Vagina (tissue), 2 donors: Measurements from ENCODE around the gene PBX2. TPM values are rescaled to one million over a fixed set of nuclear protein-coding genes. Genes with fewer than 3 reads are reported as not detected.
"Not testable (repeated sequence)": the region's sequence is repeated elsewhere in the genome, so short reads cannot be mapped to it uniquely, and the experiment has no call there.

ENCODE experiments used
- DNase-seq, 2 donors: peaks; one replicate each; pipeline ENCODE4 v3.0.0-alpha.2; 2017; ENCODE audit errors: extremely low spot score in 2 of 2
- H3K27ac ChIP-seq: fragments of 200-600 bp; sonication (generic); one replicate; pipeline ENCODE4 v1.5.1; 2019
- H3K27me3 ChIP-seq: fragments of 200-600 bp; sonication (generic); one replicate; pipeline ENCODE4 v1.5.1; 2019
- H3K36me3 ChIP-seq, 2 donors: fragments of 200-600 bp; sonication (generic); one replicate each; pipeline ENCODE4 v1.5.1; 2017 to 2019
- H3K4me1 ChIP-seq: fragments of 200-600 bp; sonication (generic); one replicate; pipeline ENCODE4 v1.5.1; 2019
- H3K4me3 ChIP-seq, 2 donors: fragments of 200-600 bp; sonication (generic); 1 replicate in 1 of 2; 2 replicates in 1 of 2; pipeline ENCODE4 v1.5.1; 2016 to 2019
- H3K9me3 ChIP-seq: fragments of 200-600 bp; sonication (generic); one replicate; pipeline ENCODE4 v1.5.1; 2019
- CTCF ChIP-seq, 3 experiments: fragments of 450-650 bp in 2 of 3; fragments of 200-600 bp in 1 of 3; sonication (generic) in 1 of 3; IDR thresholded peaks; one replicate each; pipeline ENCODE4 v1.5.1; 2017 to 2019; ENCODE audit warnings: antibody characterized with exemption in 3 of 3, mild to moderate bottlenecking in 2 of 3, moderate library complexity in 2 of 3
- POLR2A ChIP-seq, 2 donors: fragments of 450-650 bp; IDR thresholded peaks; one replicate each; pipeline ENCODE4 v1.6.1; 2017; ENCODE audit warnings: antibody characterized with exemption in 2 of 2, mild to moderate bottlenecking in 2 of 2, moderate library complexity in 2 of 2
- POLR2AphosphoS5 ChIP-seq, 2 donors: sonication (generic); formaldehyde crosslinking; IDR thresholded peaks; one replicate each; pipeline ENCODE4 v1.9.0; 2017; ENCODE audit warnings: antibody characterized with exemption in 2 of 2, mild to moderate bottlenecking in 2 of 2, low read depth in 1 of 2; ENCODE audit not compliant: insufficient read depth in 1 of 2
- intact Hi-C: fragments of 100-400 bp; cut with DNase I; formaldehyde crosslinking; loops from one replicate; pipeline ENCODE4 v1.15.1; 2023
- total RNA-seq: library from RNA; depleted of rRNA; stranded (reverse); fragments of >200 nt; gene quantifications from one replicate; pipeline ENCODE4 v1.2.3, GENCODE V29; 2016

The PBX2 gene
- total RNA-seq, 1 donor from 2014 or later: 49.4 TPM

- Histone ChIP-seq H3K27ac (peak overlapping the region; percentile 99), H3K9me3 (no peaks in the 10 kb centered on the region), H3K36me3 (peaks cover 0 to 19% of the 10 kb centered on the region in 2 donors), H3K4me3 (peak overlapping the region; percentile 57 to 85), H3K4me1 (peaks cover 68% of the 10 kb centered on the region), H3K27me3 (no peaks in the 10 kb centered on the region)
- TF ChIP-seq POLR2AphosphoS5 (IDR thresholded peaks at IDR 0.05; ENCODE audit: insufficient read depth in 1 of 2, low read depth in 1 of 2) (no peak), CTCF (IDR thresholded peaks at IDR 0.05) (no peak), POLR2A (IDR thresholded peaks at IDR 0.05) (no peak)
- intact Hi-C loops: loop anchor here (10.0 kb wide), 1 partner anchor 1015 kb away; the partner anchor contains the start of genes HSD17B8, RING1, RXRB and SLC39A7
- no peak for DNase-seq
Measured at GRCh38 chr6:32189742-32190053, 304 bp downstream of the PBX2 start.

DNA sequence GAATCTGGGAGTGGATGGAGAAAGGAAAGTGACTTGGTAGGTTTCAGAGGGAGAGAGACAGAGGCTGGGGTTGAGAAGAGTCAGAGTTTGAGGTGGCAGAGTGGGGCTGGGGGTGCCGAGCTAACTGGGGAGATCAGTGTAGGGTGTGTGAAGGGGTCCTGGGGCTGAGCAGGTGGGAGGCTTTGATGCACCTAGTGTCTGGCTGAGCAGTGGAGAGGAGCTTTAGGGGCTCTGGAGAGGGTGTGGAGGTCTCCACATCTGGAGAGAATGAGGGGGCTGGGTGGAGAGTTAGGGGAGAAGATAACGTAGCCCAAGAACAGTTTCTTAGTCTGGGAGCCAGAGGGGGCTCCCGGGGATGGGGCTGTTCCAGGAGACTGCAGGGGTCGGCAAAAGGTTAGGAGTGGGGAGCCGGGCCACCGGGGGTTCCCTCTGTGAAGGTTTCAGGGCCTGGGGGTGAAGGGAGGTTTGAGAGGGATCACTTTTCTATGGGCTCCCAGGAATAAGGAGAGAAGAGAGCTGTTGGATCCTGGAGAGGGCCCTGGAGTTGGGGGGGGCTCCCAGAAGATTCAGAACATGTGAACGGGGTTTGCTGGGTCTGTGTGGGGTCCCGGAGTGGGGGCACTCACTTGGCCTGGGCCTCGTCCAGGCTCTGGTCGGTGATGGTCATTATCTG lies 797 bp downstream of the PBX2 start:
- Histone ChIP-seq H3K4me1 (peaks cover 69% of the 10 kb centered on the region), H3K36me3 (peaks cover 0 to 19% of the 10 kb centered on the region in 2 donors), H3K27me3 (no peaks in the 10 kb centered on the region), H3K27ac (peak overlapping the region; percentile 99), H3K4me3 (peak overlapping the region; percentile 57 to 85), H3K9me3 (no peaks in the 10 kb centered on the region)
- intact Hi-C loops: loop anchor here (10.0 kb wide), 1 partner anchor 1016 kb away; the partner anchor contains the start of genes HSD17B8, RING1, RXRB and SLC39A7
- no peak for TF ChIP-seq POLR2A (IDR thresholded peaks at IDR 0.05)
- no peak for TF ChIP-seq POLR2AphosphoS5 (IDR thresholded peaks at IDR 0.05; ENCODE audit: insufficient read depth in 1 of 2, low read depth in 1 of 2)
- TF ChIP-seq CTCF (IDR thresholded peaks at IDR 0.05): no peak
- no peak for DNase-seq

DNA sequence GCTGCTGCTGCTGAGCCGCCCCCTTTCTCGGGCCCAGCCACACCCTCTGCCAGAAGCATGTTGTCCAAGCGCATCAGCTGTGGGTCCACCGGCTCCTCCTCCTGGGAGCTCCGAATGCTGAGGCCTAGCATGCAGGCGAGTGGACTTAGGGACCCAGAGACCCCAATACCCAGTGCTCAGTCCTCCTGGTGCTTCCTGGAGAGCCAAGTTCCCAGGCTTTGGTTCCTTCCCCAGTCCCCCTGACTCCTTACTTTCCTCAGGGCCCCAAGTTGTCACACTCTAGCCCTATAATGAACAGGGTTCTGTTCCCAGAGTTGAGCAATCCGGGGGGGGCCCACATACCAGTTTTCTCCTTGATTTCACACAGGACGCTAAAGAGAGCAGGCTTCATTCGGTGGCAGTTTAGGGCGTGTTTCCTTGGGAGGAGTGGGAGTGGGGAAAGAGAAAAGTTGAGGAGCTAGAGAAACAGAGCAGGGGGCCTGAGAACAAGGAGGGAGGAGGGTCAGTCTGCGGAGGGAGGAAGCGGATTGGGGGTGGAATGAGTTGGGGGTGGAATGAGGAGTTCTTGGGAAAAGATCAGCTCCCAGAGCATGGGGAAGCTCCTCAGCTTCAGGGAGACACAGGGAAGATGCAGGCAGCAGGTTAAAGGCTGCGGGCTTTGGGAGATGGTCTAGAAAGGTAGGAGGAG lies 1.5 kb downstream of the PBX2 start:
- TF ChIP-seq POLR2A (IDR thresholded peaks at IDR 0.05) (no peak), POLR2AphosphoS5 (IDR thresholded peaks at IDR 0.05; ENCODE audit: insufficient read depth in 1 of 2, low read depth in 1 of 2) (peak in 1 of 2 donors; percentile 24)
- peaks cover 72% of the 10 kb centered on the region for H3K4me1 ChIP-seq
- intact Hi-C loops: loop anchor here (10.0 kb wide), 1 partner anchor 1016 kb away; the partner anchor contains the start of genes HSD17B8, RING1, RXRB and SLC39A7
- H3K27ac ChIP-seq: peak overlapping the region; percentile 99
- H3K4me3 ChIP-seq: peak overlapping the region; percentile 57 to 85
- no peak for DNase-seq
- peaks cover 0 to 19% of the 10 kb centered on the region in 2 donors for H3K36me3 ChIP-seq
- no peaks in the 10 kb centered on the region for H3K27me3 ChIP-seq
- H3K9me3 ChIP-seq: no peaks in the 10 kb centered on the region

DNA sequence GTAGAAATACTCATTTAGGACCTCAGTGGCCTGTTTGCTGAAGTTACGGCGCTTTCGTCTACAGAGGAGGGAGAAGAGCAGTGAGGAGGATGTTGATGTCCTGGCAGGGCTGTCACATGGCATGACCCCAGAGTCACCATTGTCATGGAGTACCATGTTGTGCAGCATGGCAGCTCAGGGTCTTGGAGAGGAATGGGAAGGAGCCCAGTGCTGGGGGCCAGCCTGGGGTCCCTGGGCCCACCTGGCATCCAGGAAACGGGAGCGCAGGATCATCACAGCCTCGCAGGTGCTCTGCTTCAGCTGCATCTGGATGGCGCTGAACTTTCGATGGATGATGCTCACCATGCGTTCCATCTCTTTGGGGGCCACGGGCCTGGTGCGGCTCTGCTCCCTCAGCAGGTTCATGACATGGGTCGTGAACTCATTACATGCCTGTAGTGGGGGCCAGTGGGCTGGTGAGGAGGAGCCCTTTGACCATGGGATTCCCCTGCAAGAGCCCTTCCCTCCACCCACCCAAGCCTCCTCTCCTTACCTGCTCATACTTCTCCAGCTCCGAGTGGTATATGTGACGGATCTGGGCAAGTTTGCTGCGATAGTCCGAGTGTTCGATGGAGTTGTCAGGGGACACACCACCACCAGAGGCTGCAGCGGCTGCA lies 2.1 kb downstream of the PBX2 start:
- DNase-seq, H3K27me3 ChIP-seq, H3K9me3 ChIP-seq: not testable (repeated sequence)
- H3K27ac ChIP-seq: peak overlapping the region; percentile 99
- intact Hi-C loops: loop anchor here (10.0 kb wide), 1 partner anchor 1017 kb away; the partner anchor contains the start of genes HSD17B8, RING1, RXRB and SLC39A7
- H3K4me3 ChIP-seq: peak overlapping the region; percentile 57 to 85
- H3K4me1 ChIP-seq: peaks cover 71% of the 10 kb centered on the region
- peaks cover 0 to 19% of the 10 kb centered on the region in 2 donors for H3K36me3 ChIP-seq

DNA sequence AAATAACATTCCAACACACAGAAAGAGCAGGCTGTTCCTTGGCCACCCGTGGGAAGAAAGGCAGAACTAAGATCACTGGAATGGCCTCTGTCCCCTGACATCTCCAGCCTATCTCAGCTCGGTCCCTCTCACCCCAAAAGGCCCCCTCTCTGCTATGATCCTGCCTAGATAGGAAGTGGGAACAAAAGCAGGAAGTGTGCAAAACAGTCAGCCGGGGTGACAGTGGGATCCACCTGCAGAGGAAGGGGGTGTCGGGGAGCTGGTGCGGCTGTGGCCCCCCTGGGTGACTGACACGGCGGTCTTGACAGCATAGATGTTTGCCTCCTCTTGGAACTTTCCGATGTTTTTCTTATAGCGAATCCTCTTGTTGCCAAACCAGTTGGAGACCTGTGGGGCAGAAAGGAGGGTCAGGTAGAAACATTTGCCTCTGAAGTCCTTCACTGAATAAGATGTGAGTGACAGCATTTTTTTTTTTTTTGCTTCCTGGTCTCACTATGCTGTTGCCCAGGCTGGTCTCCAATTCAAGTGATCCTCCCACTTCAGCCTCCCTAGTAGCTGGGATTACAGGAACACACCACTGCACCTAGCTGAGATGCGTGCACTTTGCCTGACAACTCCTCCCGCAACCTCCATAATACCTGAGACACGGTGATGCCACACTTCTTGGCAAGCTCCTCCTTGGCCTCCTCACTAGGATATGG lies 2.8 kb downstream of the PBX2 start:
- DNase-seq: no peak
- H3K9me3 ChIP-seq: no peaks in the 10 kb centered on the region
- H3K27me3 ChIP-seq: no peaks in the 10 kb centered on the region
- no peak overlapping the region for H3K4me3 ChIP-seq
- intact Hi-C loops: loop anchor here (10.0 kb wide), 1 partner anchor 1018 kb away; the partner anchor contains the start of genes HSD17B8, RING1, RXRB and SLC39A7
- TF ChIP-seq POLR2AphosphoS5 (IDR thresholded peaks at IDR 0.05; ENCODE audit: insufficient read depth in 1 of 2, low read depth in 1 of 2) (no peak), CTCF (IDR thresholded peaks at IDR 0.05) (no peak), POLR2A (IDR thresholded peaks at IDR 0.05) (no peak)
- peaks cover 65% of the 10 kb centered on the region for H3K4me1 ChIP-seq
- peak overlapping the region; percentile 99 for H3K27ac ChIP-seq
- peaks cover 0 to 19% of the 10 kb centered on the region in 2 donors for H3K36me3 ChIP-seq

DNA sequence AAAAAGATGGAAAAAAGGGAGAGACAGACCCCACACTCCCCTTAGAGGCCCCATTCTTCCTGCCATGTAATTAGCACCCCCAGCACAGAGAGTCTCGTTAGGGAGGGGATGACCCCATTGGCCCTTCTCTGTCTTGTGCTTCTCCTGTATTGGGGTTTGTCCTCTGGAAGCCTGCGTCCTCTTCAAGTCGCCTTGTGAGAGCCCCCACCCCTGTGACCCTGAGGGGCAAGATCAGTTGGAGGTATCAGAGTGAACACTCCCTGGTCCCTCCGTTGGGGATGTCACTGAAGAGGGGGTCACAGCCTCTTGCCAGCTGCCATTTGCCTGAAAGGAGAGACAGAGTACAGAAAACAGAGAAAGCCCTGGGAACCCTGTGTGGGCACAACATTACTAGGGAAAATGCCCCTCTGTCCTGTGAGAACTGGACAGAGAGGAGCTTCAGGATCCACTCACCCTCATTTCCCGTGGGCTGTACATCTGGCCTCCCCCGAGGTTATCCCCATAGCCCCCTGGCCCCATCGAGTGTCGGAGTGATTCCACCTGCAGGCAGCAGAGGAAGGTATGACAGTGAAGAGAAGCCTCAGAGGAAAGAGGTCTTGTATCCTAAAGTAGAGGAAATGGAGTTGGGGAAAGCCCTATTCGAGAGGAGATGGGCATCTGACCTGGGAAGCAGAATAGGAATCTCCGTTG lies 3.7 kb downstream of the PBX2 start:
- Histone ChIP-seq H3K27ac (peak overlapping the region; percentile 99), H3K36me3 (peaks cover 0 to 19% of the 10 kb centered on the region in 2 donors), H3K4me1 (peaks cover 57% of the 10 kb centered on the region)
- intact Hi-C loops: loop anchor here (10.0 kb wide), 1 partner anchor 1019 kb away; the partner anchor contains the start of genes HSD17B8, RING1, RXRB and SLC39A7
- H3K9me3 ChIP-seq, H3K4me3 ChIP-seq, H3K27me3 ChIP-seq, DNase-seq: not testable (repeated sequence)

DNA sequence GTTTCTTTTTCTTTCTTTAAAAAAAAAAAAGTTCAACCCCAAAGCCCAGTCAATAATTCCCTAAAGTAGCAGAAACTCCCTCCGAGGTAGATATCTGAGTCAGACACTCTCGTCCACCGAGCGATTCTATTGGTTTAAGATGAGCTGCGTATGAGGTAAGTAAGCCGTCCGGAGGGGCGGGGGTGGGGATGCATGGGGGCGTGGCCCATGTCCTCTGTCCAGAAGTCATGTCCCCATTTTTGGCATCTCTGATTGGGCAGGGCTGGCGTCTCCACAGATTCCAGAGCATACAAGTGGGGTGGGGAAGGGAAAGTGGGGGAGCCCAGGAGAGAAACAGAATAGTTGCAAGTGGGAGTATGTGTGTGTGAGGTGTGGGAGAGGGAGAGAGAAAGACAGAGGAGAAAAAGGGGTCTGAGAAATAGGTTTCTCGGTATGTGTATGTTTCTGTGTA lies 4.3 kb downstream of the PBX2 start:
- peaks cover 0 to 21% of the 10 kb centered on the region in 2 donors for H3K36me3 ChIP-seq
- not testable (repeated sequence) for DNase-seq

More for the DNA sequence above, 4.3 kb downstream of the PBX2 start:
- Histone ChIP-seq H3K4me1 (peaks cover 51% of the 10 kb centered on the region), H3K27ac (peak overlapping the region; percentile 99)
- H3K4me3 ChIP-seq, H3K9me3 ChIP-seq, H3K27me3 ChIP-seq: not testable (repeated sequence)
- intact Hi-C loops: loop anchor here (10.0 kb wide), 1 partner anchor 1019 kb away; the partner anchor contains the start of genes HSD17B8, RING1, RXRB and SLC39A7
